Neural progenitor cell (in vitro differentiated cells): ENCODE measurements around the gene ARL2. TPM values are rescaled to one million over a fixed set of nuclear protein-coding genes. Genes with fewer than 3 reads are reported as not detected.

Source experiments
- DNase-seq: peaks from one replicate; pipeline ENCODE4 v3.0.0-alpha.2; 2016; ENCODE audit warnings: low spot score
- H2AFZ ChIP-seq: fragments of 200-600 bp; sonication (generic); replicated peaks from 2 replicates; pipeline ENCODE4 v1.6.1; 2016; ENCODE audit warnings: antibody characterized with exemption
- H3F3A ChIP-seq: fragments of 200-600 bp; sonication (generic); 2 replicates; pipeline ENCODE4 v1.6.1; 2016; ENCODE audit warnings: antibody characterized with exemption, low read depth
- H3K27ac ChIP-seq: fragments of 200-600 bp; sonication (generic); 2 replicates; pipeline ENCODE4 v1.5.1; 2016; ENCODE audit warnings: mild to moderate bottlenecking
- H3K27me3 ChIP-seq: fragments of 200-600 bp; sonication (generic); 2 replicates; pipeline ENCODE4 v1.6.1; 2016; ENCODE audit warnings: mild to moderate bottlenecking, moderate library complexity
- H3K36me3 ChIP-seq: fragments of 200-600 bp; sonication (generic); 2 replicates; pipeline ENCODE4 v1.5.1; 2016
- H3K4me1 ChIP-seq: fragments of 200-600 bp; sonication (generic); 2 replicates; pipeline ENCODE4 v1.6.1; 2016; ENCODE audit warnings: mixed run types
- H3K4me2 ChIP-seq: fragments of 200-600 bp; sonication (generic); 2 replicates; pipeline ENCODE4 v1.6.1; 2016
- H3K4me3 ChIP-seq: fragments of 200-600 bp; sonication (generic); 2 replicates; pipeline ENCODE4 v1.5.1; 2016
- H3K79me2 ChIP-seq: fragments of 200-600 bp; sonication (generic); 2 replicates; pipeline ENCODE4 v1.6.1; 2016; ENCODE audit warnings: low read depth
- H3K9ac ChIP-seq: fragments of 200-600 bp; sonication (generic); 2 replicates; pipeline ENCODE4 v1.6.1; 2016
- H3K9me3 ChIP-seq: fragments of 200-600 bp; sonication (generic); 2 replicates; pipeline ENCODE4 v1.5.1; 2016; ENCODE audit warnings: low read depth
- H4K20me1 ChIP-seq: fragments of 200-600 bp; sonication (generic); 2 replicates; pipeline ENCODE4 v1.6.1; 2016; ENCODE audit warnings: low read depth
- H3K27ac Mint-ChIP-seq: 3 replicates; pipeline ENCODE4 v1.8.0; 2021; ENCODE audit warnings: mixed read lengths
- H3K27me3 Mint-ChIP-seq: 2 replicates; pipeline ENCODE4 v1.8.0; 2022; ENCODE audit warnings: low read depth, mild to moderate bottlenecking, inconsistent platforms, moderate library complexity, mixed read lengths; ENCODE audit not compliant: insufficient read depth
- H3K36me3 Mint-ChIP-seq: 3 replicates; pipeline ENCODE4 v1.8.0; 2021; ENCODE audit warnings: mixed read lengths
- H3K4me1 Mint-ChIP-seq: 3 replicates; pipeline ENCODE4 v1.8.0; 2021; ENCODE audit warnings: mixed read lengths
- H3K4me3 Mint-ChIP-seq: 3 replicates; pipeline ENCODE4 v1.8.0; 2021; ENCODE audit warnings: mild to moderate bottlenecking, moderate library complexity, mixed read lengths
- H3K9me3 Mint-ChIP-seq: 3 replicates; pipeline ENCODE4 v1.8.0; 2020; ENCODE audit warnings: mixed read lengths
- CTCF ChIP-seq: fragments of 200-600 bp; sonication (generic); IDR thresholded peaks from 2 replicates; pipeline ENCODE4 v1.5.1; 2017; ENCODE audit warnings: antibody characterized with exemption, mild to moderate bottlenecking
- EZH2 ChIP-seq: fragments of 200-600 bp; sonication (generic); IDR thresholded peaks from 2 replicates; pipeline ENCODE4 v1.6.1; 2017; ENCODE audit warnings: antibody characterized with exemption, mild to moderate bottlenecking, moderate library complexity
- EZH2phosphoT487 ChIP-seq: fragments of 200-600 bp; sonication (generic); IDR thresholded peaks from 2 replicates; pipeline ENCODE4 v1.6.1; 2017; ENCODE audit warnings: antibody characterized with exemption
- total RNA-seq: library from RNA; depleted of rRNA; stranded (reverse); fragments of >200 nt; gene quantifications from 2 replicates; pipeline ENCODE4 v1.2.3, GENCODE V29; 2015; ENCODE audit warnings: low replicate concordance

Gene ARL2
- total RNA-seq, 1 donor from 2014 or later, result 171 TPM

- Histone ChIP-seq H3F3A (no peaks in the 10 kb centered on the region), H4K20me1 (no peaks in the 10 kb centered on the region), H3K36me3 (no peaks in the 10 kb centered on the region), H3K79me2 (no peaks in the 10 kb centered on the region), H3K27me3 (no peaks in the 10 kb centered on the region), H3K4me2 (no peak overlapping the region), H3K9ac (no peak overlapping the region), H2AFZ (no peak overlapping the region), H3K4me1 (no peaks in the 10 kb centered on the region), H3K9me3 (no peaks in the 10 kb centered on the region), H3K4me3 (no peak overlapping the region), H3K27ac (no peak overlapping the region)
- H3K36me3 Mint-ChIP-seq, result no peaks in the 10 kb centered on the region
- TF ChIP-seq CTCF (no peak), EZH2 (no peak), EZH2phosphoT487 (no peak)
- peaks cover 3% of the 10 kb centered on the region for H3K4me1 Mint-ChIP-seq
- H3K27ac Mint-ChIP-seq, result no peak overlapping the region
- peaks cover 6% of the 10 kb centered on the region for H3K27me3 Mint-ChIP-seq
- no peak for DNase-seq
- no peak overlapping the region for H3K4me3 Mint-ChIP-seq
- no peaks in the 10 kb centered on the region for H3K9me3 Mint-ChIP-seq
These were observed 43.0 kb downstream of the ARL2 start for GRCh38 chr11:65056999-65057398.

- H2AFZ ChIP-seq, result no peak overlapping the region
- TF ChIP-seq CTCF (no peak), EZH2 (no peak), EZH2phosphoT487 (no peak)
- H3K36me3 ChIP-seq, result no peaks in the 10 kb centered on the region
- DNase-seq, result no peak
- peaks cover 5% of the 10 kb centered on the region for H3K27me3 Mint-ChIP-seq
- H4K20me1 ChIP-seq, result no peaks in the 10 kb centered on the region
- no peak overlapping the region for H3K27ac ChIP-seq
- H3K27ac Mint-ChIP-seq, result no peak overlapping the region
- H3K36me3 Mint-ChIP-seq, result no peaks in the 10 kb centered on the region
- no peaks in the 10 kb centered on the region for H3K4me1 ChIP-seq
- no peaks in the 10 kb centered on the region for H3K9me3 Mint-ChIP-seq
- no peaks in the 10 kb centered on the region for H3K79me2 ChIP-seq
- H3K4me3 ChIP-seq, result no peak overlapping the region
- no peak overlapping the region for H3K4me2 ChIP-seq
- H3K4me3 Mint-ChIP-seq, result no peak overlapping the region
- H3K9ac ChIP-seq, result no peak overlapping the region
- H3K9me3 ChIP-seq, result no peaks in the 10 kb centered on the region
- peaks cover 3% of the 10 kb centered on the region for H3K4me1 Mint-ChIP-seq
- no peaks in the 10 kb centered on the region for H3F3A ChIP-seq
- H3K27me3 ChIP-seq, result no peaks in the 10 kb centered on the region
These were observed 43.6 kb downstream of the ARL2 start for GRCh38 chr11:65057526-65057925.

- no peaks in the 10 kb centered on the region for H3K9me3 ChIP-seq
- no peaks in the 10 kb centered on the region for H3K4me1 ChIP-seq
These were observed 44.1 kb downstream of the ARL2 start for GRCh38 chr11:65058012-65058411.

More at GRCh38 chr11:65058012-65058411, 44.1 kb downstream of the ARL2 start:
- Mint-ChIP-seq H3K4me1 (peaks cover 3% of the 10 kb centered on the region), H3K36me3 (no peaks in the 10 kb centered on the region), H3K4me3 (no peak overlapping the region), H3K9me3 (no peaks in the 10 kb centered on the region), H3K27ac (no peak overlapping the region), H3K27me3 (peaks cover 3% of the 10 kb centered on the region)
- Histone ChIP-seq H3K79me2 (no peaks in the 10 kb centered on the region), H3K9ac (no peak overlapping the region), H3K36me3 (no peaks in the 10 kb centered on the region), H4K20me1 (no peaks in the 10 kb centered on the region), H3K27me3 (no peaks in the 10 kb centered on the region), H2AFZ (no peak overlapping the region), H3F3A (no peaks in the 10 kb centered on the region), H3K4me3 (no peak overlapping the region), H3K27ac (no peak overlapping the region), H3K4me2 (no peak overlapping the region)
- no peak for DNase-seq
- TF ChIP-seq EZH2phosphoT487 (no peak), CTCF (no peak), EZH2 (no peak)
